ENCODE measurements around the gene EDC4. TPM values are rescaled to one million over a fixed set of nuclear protein-coding genes. Genes with fewer than 3 reads are reported as not detected.

Gene EDC4
- total and polyA plus RNA-seq, 10 donors, result 27.6 to 71.3 (median 59.4) TPM

DNA sequence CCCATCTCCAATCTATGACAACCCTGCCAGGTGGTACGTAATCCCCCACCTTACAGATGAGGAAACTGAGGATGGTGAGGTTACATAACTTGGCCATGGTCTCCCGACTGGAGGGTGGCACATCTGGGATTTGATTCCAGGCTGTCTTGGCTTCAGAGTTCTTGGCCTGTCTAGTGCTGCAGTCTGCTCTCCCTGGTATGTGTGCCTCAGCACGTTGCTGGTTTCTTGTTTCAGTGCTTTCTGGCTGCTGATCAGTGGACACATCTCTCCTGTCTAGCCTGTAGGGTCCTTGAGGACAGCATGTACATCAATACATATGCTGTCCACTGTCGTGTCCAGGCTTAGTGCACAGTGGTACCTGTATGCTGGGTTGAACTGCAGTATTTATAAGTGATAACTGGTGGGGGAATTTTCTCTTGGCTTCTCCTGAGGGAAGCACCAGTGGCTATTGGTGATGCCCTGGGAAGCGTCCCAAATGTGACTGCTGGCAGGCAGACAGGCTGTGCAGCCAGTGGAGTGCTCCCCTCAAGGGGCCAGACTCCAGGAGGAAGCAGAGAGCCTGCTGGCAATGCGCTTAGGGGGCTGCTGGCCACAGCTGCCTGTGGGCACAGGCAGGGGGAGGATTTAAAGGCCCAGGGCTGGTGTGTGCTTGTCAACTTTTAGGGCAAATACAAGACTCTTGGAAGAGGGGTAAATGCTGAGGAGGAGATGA, 44.4 kb downstream of the EDC4 start:
- Histone ChIP-seq H3K4me3 (no peak overlapping the region), H3K4me1 (peaks cover 0 to 27% (median 8%) of the 10 kb centered on the region in 6 donors), H3K36me3 (peaks cover 0 to 98% (median 11%) of the 10 kb centered on the region in 6 donors), H3K27ac (no peak overlapping the region), H3K27me3 (replicated peaks in 1 of 7) (no peaks in the 10 kb centered on the region), H3K9me3 (no peaks in the 10 kb centered on the region)
- WGBS, 5 donors, result 79 to 91% (median 81%) methylated on average over 5 to 6 of the region's 6 CpGs
- TF ChIP-seq CTCF (IDR thresholded peaks at IDR 0.05 in 8 of 11, conservative IDR thresholded peaks at IDR 0.05 in 3 of 11) (no peak), POLR2AphosphoS5 (IDR thresholded peaks at IDR 0.05) (no peak), POLR2A (IDR thresholded peaks at IDR 0.05) (no peak)
- no peak for DNase-seq
- intact Hi-C loops (cut with DNase I; ENCODE audit: low total_unique reads), result no loop called here

GRCh38 chr16:67917852-67918236, 45.0 kb downstream of the EDC4 start:
- WGBS, 5 donors, result 82 to 93% (median 90%) methylated on average over 4 of the region's 4 CpGs
- Histone ChIP-seq H3K4me3 (no peak overlapping the region), H3K9me3 (no peaks in the 10 kb centered on the region), H3K27ac (no peak overlapping the region), H3K36me3 (peaks cover 0 to 98% (median 11%) of the 10 kb centered on the region in 6 donors), H3K27me3 (replicated peaks in 1 of 7) (no peaks in the 10 kb centered on the region), H3K4me1 (peaks cover 0 to 27% (median 8%) of the 10 kb centered on the region in 6 donors)
- intact Hi-C loops (cut with DNase I; ENCODE audit: low total_unique reads), result no loop called here
- DNase-seq, result no peak
- TF ChIP-seq POLR2A (IDR thresholded peaks at IDR 0.05) (no peak), POLR2AphosphoS5 (IDR thresholded peaks at IDR 0.05) (no peak), CTCF (IDR thresholded peaks at IDR 0.05 in 8 of 11, conservative IDR thresholded peaks at IDR 0.05 in 3 of 11) (no peak)

GRCh38 chr16:67919622-67920221, 46.9 kb downstream of the EDC4 start:
- 81 to 95% (median 88%) methylated on average over 6 of the region's 6 CpGs for WGBS, 5 donors
- Histone ChIP-seq H3K36me3 (peaks cover 0 to 98% (median 12%) of the 10 kb centered on the region in 6 donors), H3K27ac (no peak overlapping the region), H3K9me3 (no peaks in the 10 kb centered on the region), H3K27me3 (replicated peaks in 1 of 7) (no peaks in the 10 kb centered on the region), H3K4me3 (no peak overlapping the region), H3K4me1 (peaks cover 0 to 34% (median 11%) of the 10 kb centered on the region in 6 donors)
- TF ChIP-seq POLR2A (IDR thresholded peaks at IDR 0.05) (no peak), POLR2AphosphoS5 (IDR thresholded peaks at IDR 0.05) (no peak), CTCF (IDR thresholded peaks at IDR 0.05 in 8 of 11, conservative IDR thresholded peaks at IDR 0.05 in 3 of 11) (no peak)
- intact Hi-C loops (cut with DNase I; ENCODE audit: low total_unique reads), result loop anchor here (10.0 kb wide), 1 partner anchor 245 kb away; no protein-coding TSS in a partner anchor
- DNase-seq, result no peak

DNA sequence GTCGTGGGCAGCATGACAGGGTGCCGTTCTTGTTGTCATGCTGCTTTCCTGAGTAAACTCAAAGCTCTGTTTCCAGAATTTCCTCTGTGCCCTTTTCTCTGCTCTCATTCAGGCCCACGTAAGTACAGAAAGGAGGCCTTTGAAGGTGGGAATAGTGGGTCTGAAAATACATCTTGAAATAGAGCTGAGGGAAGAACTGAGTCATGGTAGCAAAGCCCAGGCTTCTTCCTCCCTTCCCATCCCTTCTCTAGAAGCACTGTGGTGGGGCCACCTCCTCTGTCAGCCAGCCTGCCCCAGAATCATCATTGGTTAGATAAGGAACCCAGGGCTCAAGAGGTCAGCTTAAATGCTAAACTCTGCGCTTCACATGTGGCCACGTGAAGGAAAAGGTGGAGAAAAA, 49.4 kb downstream of the EDC4 start:
- Histone ChIP-seq H3K4me3 (no peak overlapping the region), H3K27me3 (replicated peaks in 1 of 7) (no peaks in the 10 kb centered on the region), H3K36me3 (peaks cover 0 to 94% (median 6%) of the 10 kb centered on the region in 6 donors), H3K4me1 (peaks cover 5 to 47% (median 26%) of the 10 kb centered on the region in 6 donors), H3K27ac (no peak overlapping the region), H3K9me3 (no peaks in the 10 kb centered on the region)
- TF ChIP-seq CTCF (IDR thresholded peaks at IDR 0.05 in 8 of 11, conservative IDR thresholded peaks at IDR 0.05 in 3 of 11), result no peak
- no peak for TF ChIP-seq POLR2AphosphoS5 (IDR thresholded peaks at IDR 0.05)
- no peak for TF ChIP-seq POLR2A (IDR thresholded peaks at IDR 0.05)
- intact Hi-C loops (cut with DNase I; ENCODE audit: low total_unique reads), result loop anchor here (10.0 kb wide), 1 partner anchor 247 kb away; no protein-coding TSS in a partner anchor
- 70 to 88% (median 83%) methylated on average over 5 of the region's 5 CpGs for WGBS, 5 donors
- no peak for DNase-seq

All from spleen (tissue), 11 donors.